Measurements from ENCODE around the gene SCGB3A2.
"Not testable (repeated sequence)": the region's sequence is repeated elsewhere in the genome, so short reads cannot be mapped to it uniquely, and the experiment has no call there.

DNA sequence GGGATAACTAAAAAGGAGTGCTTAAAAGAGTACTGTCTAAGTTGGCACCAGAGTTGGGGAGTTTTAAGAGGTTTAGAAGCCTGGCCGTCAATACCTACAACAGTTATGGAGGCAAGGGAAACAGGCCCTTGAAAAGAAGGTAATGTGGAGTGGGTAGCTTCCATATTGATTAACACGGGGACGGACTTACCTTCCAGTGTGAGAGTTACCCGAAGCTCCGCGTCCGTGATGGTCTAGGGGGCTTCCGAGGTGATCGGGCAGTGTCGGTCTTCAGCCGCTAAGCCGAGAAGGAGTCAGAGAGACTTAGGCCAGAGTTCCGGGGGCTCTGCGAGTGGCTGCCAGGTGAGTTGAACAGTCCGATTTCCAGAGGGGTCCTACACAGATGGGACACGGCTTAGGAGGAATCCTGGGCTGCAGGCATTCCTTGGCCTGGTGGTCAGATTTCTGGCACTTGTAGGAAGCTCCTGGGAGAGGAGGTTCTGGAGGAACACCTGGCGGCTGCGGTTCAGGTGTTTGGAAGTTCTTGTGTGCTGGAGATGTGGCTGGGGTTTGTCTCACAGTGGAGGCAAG is 6.4 kb upstream of the SCGB3A2 start:
- TF ChIP-seq, protein P1, sequence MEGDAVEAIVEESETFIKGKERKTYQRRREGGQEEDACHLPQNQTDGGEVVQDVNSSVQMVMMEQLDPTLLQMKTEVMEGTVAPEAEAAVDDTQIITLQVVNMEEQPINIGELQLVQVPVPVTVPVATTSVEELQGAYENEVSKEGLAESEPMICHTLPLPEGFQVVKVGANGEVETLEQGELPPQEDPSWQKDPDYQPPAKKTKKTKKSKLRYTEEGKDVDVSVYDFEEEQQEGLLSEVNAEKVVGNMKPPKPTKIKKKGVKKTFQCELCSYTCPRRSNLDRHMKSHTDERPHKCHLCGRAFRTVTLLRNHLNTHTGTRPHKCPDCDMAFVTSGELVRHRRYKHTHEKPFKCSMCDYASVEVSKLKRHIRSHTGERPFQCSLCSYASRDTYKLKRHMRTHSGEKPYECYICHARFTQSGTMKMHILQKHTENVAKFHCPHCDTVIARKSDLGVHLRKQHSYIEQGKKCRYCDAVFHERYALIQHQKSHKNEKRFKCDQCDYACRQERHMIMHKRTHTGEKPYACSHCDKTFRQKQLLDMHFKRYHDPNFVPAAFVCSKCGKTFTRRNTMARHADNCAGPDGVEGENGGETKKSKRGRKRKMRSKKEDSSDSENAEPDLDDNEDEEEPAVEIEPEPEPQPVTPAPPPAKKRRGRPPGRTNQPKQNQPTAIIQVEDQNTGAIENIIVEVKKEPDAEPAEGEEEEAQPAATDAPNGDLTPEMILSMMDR (IDR thresholded peaks at IDR 0.05; ENCODE audit: insufficient read depth, low read length): not testable (repeated sequence)
- TF ChIP-seq, protein P2, sequence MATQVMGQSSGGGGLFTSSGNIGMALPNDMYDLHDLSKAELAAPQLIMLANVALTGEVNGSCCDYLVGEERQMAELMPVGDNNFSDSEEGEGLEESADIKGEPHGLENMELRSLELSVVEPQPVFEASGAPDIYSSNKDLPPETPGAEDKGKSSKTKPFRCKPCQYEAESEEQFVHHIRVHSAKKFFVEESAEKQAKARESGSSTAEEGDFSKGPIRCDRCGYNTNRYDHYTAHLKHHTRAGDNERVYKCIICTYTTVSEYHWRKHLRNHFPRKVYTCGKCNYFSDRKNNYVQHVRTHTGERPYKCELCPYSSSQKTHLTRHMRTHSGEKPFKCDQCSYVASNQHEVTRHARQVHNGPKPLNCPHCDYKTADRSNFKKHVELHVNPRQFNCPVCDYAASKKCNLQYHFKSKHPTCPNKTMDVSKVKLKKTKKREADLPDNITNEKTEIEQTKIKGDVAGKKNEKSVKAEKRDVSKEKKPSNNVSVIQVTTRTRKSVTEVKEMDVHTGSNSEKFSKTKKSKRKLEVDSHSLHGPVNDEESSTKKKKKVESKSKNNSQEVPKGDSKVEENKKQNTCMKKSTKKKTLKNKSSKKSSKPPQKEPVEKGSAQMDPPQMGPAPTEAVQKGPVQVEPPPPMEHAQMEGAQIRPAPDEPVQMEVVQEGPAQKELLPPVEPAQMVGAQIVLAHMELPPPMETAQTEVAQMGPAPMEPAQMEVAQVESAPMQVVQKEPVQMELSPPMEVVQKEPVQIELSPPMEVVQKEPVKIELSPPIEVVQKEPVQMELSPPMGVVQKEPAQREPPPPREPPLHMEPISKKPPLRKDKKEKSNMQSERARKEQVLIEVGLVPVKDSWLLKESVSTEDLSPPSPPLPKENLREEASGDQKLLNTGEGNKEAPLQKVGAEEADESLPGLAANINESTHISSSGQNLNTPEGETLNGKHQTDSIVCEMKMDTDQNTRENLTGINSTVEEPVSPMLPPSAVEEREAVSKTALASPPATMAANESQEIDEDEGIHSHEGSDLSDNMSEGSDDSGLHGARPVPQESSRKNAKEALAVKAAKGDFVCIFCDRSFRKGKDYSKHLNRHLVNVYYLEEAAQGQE (IDR thresholded peaks at IDR 0.05; ENCODE audit: insufficient replicate concordance, low read depth): not testable (repeated sequence)
- not testable (repeated sequence) for TF ChIP-seq POLR2AphosphoS5 (IDR thresholded peaks at IDR 0.05; ENCODE audit: low read depth); SPI1 (IDR thresholded peaks at IDR 0.05; ENCODE audit: borderline replicate concordance, low read depth); GABPA (IDR thresholded peaks at IDR 0.05; ENCODE audit: low read depth)

Data from HL-60 (cell line).